Measurements from ENCODE around the gene PNMA3.

DNA sequence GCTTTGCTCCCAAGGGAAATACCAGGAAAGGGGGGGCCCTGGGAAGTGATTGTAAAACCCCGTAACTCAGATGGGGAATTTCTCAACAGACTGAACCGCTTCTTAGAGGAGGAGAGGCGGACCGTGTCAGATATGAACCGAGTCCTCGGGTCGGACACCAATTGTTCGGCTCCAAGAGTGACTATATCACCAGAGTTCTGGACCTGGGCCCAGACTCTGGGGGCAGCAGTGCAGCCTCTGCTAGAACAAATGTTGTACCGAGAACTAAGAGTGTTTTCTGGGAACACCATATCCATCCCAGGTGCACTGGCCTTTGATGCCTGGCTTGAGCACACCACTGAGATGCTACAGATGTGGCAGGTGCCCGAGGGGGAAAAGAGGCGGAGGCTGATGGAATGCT, 1.0 kb downstream of the PNMA3 start:
- TF ChIP-seq CTCF (IDR thresholded peaks at IDR 0.05; ENCODE audit: insufficient read depth, low read length, poor library complexity, severe bottlenecking) (no peak), EZH2phosphoT487 (conservative IDR thresholded peaks at IDR 0.05; ENCODE audit: low read length) (no peak)
